DOHH2 (cell line): Measurements from ENCODE around the gene ZDHHC12.

ENCODE experiments used
- CTCF ChIP-seq: fragments of 200-600 bp; sonication (generic); IDR thresholded peaks from one replicate; pipeline ENCODE4 v1.5.1; 2014; ENCODE audit warnings: antibody characterized with exemption, mild to moderate bottlenecking, low read depth, low read length; ENCODE audit not compliant: poor library complexity, severe bottlenecking
- EZH2phosphoT487 ChIP-seq: fragments of 200-600 bp; sonication (generic); IDR thresholded peaks from 2 replicates; pipeline ENCODE4 v1.6.1; 2017; ENCODE audit warnings: borderline replicate concordance, mild to moderate bottlenecking, antibody characterized with exemption, low read length, moderate library complexity, mixed read lengths

- TF ChIP-seq CTCF (no peak), EZH2phosphoT487 (no peak)
Measured at GRCh38 chr9:128689293-128689774, 34.6 kb downstream of the ZDHHC12 start.
